T-helper 22 cell (primary cell): ENCODE measurements around the gene MEG3.

Experiments
- DNase-seq: peaks from one replicate; pipeline ENCODE4 v3.0.0-alpha.2; 2020; ENCODE audit warnings: low read depth

Gene MEG3

DNA sequence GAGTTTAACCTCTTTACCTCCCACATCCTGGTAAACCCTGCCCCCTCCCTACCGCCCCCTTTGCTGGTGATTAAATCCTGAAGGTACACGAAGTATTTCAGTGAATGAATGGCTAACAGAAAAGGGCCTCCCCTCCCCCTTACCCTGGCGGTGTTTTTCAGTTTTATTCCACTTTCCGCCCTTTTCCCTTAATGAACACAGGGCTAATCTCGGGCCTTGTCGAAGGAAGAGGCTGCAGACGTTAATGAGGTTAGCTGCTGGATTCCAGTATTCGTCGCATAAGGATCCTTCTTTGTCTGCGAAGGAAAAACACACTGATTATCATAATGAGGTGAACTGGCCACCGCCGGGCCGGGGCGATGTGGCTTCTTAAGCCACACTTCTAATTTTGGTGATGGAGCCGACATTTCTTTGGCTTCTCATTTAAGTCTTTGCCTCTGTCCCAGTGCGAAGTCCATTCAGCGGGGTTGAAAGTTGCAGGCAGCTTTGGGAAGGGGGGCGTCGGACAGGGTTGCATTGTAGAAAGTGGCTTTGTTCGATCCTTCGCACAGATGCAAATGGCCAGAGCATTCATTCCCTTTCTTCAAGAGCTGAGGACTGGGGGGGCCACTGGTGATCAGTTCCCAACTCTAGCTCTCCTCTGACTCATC lies 6.5 kb downstream of the MEG3 start:
- DNase-seq: no peak

GRCh38 chr14:100834082-100834793 lies 8.3 kb downstream of the MEG3 start:
- DNase-seq: no peak

DNA sequence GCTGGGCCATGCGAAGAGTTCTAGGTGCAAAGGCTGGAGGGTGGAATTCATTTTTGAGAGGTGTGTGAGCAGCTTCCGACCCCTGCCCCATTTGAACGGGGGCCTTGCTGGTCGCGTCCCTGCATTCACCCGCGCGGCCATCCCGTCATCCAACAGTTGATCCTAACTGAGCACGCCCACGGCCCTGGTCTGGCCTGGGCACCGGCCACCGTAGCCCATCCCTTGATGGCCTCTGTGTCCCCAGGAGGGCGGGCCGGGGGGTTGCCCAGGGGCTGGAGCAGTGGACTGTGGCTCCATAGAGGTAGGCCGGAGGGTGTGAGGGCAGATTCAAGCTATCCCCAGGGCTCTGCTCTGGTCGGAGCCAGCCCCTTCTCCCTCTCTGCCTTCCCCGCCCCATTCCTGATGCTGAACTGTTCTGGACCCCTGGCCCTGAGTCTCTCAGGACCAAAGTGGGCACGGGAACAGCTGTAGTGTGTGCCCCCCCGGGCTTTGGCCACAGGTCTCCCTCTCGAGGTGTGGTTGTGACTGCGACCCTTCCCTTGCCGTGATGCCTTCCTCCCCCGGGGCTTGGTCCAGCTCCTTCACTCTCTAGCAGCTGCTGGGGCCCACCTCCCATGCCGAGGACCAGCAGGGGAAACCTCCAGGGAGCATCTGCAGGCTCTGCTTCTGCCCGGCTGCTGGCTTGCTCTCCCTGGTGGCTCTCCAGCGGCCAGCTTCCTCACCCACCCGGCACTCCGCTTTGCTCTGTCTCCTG lies 9.1 kb downstream of the MEG3 start:
- no peak for DNase-seq

GRCh38 chr14:100835548-100836310 lies 9.8 kb downstream of the MEG3 start:
- no peak for DNase-seq

DNA sequence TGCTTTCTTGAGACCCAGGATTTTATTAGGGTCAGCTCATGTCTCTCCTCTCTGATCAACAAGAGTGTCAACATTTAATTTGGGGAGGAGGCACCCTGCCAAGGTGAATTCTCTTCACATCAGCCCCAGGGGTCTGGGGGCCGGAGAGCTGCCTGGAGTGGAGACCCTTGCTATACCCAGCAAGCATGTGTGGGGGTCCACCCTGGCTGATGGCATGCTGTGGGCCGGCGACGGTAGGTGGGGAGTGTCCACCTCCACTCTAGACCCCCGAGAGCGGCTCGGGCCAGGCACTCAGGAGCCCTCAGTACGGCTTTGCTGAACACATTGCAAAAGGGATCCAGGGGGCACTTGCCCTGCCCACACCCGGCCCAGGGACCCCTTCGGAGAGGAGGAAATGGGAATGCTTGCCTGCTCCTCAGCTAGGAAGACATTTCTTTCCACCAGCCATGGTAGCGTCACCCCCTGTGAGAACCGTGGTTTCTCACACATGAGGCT lies 10.4 kb downstream of the MEG3 start:
- no peak for DNase-seq

DNA sequence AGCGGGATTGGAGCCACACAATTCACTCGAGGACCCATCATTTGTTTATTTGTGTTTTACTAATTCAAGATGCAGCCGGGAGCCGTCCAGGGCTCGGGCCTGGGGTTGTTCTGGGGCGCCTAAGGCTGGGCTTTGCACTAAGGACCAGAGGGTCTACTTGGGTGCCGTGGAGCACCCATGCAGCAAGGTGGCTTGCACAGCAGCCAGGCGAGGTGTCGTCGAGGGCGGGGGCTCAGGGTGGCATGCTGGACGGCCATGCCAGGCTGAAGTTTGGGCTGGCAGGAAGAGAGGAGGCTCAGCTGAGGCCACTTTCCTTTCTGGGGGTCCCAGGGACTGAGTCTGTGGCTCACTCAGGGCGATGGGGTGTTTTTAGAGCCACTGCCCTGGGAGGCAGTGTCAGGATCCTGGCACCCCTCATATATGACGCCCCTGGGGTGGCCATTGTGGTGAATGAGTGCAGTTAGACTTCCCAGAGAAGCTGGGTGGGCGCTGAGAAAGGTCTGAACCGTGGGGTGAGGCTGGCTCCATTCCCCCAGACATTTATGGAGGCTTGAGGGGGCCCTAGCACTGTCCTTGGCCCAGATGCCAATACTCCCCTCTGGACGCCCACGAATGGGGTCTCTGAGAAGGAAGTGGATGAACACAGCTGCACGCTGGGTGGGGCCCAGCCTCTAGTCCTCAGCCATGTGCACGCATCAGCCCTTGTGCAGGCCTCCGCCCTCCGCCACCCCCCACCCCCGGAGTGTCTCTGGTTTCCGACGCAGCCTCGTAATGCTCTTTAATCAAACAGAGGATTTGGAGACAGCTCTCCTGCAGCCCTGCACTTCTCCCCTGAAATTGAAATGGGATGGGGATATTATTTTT lies 11.3 kb downstream of the MEG3 start:
- no peak for DNase-seq

GRCh38 chr14:100837805-100838350 lies 12.0 kb downstream of the MEG3 start:
- no peak for DNase-seq

DNA sequence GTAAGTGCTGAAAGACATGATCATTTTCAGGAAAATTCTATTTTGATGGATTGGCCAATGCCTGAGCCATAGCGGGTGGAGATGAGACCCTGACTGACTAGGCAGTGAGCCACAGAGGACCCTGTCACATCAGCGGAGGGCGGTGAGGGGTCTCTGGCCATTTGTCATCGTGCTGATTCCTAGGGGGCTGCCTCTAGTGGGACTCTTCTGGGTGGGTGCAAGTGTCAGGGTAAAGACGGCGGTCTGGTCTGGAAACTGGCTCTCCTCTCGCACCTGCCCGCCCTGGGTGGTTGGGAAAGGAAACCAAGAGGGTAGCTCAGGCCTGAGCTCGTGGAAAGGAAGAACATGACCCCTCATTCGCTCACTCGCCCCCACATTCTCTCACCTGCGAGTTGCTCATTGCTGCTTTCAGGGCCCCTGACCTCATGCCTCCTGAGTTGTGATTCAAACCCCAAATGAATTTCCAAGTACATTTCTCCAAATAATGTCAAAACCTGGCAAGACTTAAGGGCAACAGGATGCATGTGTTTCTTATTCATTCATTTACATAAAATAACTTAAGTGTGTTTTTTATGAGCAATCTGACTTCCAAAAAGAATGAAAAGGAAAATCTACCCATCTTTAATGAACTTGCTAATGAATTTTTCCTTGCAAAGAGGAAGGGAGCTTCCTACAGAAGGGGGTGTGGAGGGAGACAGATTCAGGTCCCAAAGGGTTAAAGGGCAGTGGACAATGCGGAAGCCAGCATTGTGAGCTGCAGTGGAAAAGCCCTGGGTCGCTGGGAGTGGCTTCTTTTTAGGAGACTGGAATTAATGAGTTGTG lies 12.8 kb downstream of the MEG3 start:
- DNase-seq: no peak

GRCh38 chr14:100839315-100839585 lies 13.3 kb downstream of the MEG3 start:
- DNase-seq: no peak

DNA sequence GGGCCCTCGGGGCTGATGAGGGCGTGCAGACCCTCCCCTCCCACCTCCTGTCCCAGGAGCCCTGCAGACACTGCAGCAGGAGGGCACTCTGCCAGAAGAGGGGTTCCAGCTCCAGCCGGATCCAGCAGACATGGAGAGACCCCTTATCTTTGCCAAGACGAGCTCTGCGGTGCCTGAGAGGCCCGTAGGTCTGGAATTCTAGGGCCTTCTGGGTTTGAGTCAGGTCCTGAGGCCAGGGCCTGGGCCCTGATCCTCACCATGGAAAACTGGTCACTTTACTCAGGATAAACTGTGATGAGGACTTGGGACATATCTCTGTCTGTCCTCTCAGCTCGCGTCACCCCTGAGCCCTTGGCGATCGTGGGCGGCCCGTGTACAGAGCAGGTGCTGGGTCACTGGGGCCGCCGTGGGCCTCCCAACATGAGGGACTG lies 13.8 kb downstream of the MEG3 start:
- no peak for DNase-seq

- no peak for DNase-seq
These were observed 14.6 kb downstream of the MEG3 start for GRCh38 chr14:100840286-100841065.

DNA sequence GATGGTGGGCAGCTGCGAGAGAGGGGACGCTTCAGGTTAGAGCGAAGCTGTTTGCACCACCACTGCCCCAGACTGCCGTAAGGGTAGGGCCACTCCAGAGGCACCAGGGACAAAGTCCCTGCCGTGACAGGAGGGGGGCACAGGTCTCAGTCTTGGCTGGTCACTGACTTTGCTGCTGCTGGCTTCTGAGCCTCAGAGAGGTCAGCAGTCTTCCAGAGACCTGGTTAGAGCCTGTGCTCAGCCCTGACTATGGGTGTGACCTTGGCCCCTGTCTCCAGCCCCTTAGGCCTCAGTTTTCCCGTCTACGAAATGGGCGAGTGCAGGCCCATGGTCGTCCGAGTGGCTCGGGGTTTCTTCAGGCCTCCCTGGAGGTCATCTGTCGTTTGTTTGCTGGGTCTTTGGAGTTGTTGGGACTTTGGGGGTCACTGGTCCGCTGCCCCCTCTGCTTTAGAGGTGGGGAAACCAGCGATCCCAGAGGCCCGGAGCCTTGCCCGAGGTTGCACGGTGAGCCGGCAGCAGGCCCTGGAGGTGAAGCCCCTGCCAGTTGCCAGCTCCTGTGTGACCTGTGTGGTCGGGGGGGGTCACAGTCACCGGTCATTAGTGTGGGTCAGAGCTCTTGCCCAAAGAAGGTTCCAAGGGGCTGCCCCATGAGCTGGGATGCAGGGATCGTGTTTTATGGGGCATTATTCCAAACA lies 15.3 kb downstream of the MEG3 start:
- DNase-seq: no peak

- DNase-seq: no peak
These were observed 16.0 kb downstream of the MEG3 start for GRCh38 chr14:100841761-100842403.

DNA sequence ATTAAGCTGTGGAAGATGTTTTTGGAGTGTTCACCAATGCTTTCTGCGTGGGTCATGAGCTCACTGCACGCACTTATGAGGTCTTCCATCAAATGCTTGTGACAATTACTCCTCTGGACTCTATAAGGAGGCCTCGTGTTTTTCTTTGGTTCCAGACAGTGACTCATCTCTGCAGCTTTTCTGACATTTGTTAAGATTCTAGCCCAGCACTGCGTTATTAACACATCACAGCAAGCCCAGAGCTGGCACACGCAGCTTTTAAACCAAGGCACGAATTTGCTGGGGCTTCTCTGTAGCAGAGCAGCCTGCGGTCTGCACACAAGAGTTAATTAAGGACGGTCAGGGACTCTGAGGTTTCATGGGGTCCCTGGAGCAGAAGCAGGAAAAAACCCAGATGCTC lies 16.9 kb downstream of the MEG3 start:
- DNase-seq: no peak

- no peak for DNase-seq
These were observed 18.1 kb downstream of the MEG3 start for GRCh38 chr14:100844082-100844408.

DNA sequence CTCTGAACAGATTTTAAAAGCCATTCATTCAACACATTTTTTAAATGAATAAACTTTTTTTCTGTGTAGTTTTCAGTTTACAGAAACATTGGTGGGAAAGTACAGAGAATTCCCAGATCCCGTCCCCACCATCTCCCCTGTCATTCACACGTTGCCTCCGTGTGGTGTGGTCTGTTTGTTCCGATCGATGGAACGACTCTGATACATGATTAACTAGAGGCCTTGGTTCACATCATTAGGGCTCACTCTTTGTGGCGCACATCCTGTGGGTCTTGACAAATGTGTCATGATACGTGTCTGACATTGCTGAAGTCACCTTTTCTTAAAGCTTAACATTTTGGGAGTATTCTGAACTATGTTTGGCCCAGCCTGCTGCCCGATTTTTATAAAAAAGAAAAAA lies 18.5 kb downstream of the MEG3 start:
- DNase-seq: no peak

DNA sequence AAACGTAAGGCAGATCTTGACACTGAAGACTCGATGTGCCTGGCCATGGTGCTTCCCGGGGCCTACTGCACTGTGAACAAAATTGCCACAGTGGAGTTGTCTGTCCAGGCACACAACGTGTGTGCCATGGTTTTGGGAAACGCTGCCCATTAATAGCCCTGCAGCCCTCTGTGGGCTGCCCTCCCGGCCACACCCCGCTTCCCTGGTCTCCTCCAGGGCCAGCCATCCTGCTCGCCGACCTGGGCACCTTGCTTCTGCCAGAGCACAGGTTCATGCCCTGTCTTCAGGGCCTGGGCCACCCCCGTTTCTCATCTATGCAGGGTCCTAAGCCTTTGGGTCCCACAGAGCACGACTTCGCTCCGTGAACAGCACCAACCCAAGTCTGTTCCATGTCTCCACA lies 18.9 kb downstream of the MEG3 start:
- no peak for DNase-seq

GRCh38 chr14:100845341-100845740 lies 19.4 kb downstream of the MEG3 start:
- DNase-seq: no peak
